GM21723 (cell line): ENCODE results near the gene KMT2C.
"Not testable (repeated sequence)": the region's sequence is repeated elsewhere in the genome, so short reads cannot be mapped to it uniquely, and the experiment has no call there.

Experiments used
- ATAC-seq: cut with Tn5 transposase; IDR thresholded peaks from one replicate; pipeline ENCODE4 v1.9.1; 2021; ENCODE audit warnings: mild to moderate bottlenecking, moderate library complexity; ENCODE audit not compliant: unreplicated experiment

The KMT2C gene

DNA sequence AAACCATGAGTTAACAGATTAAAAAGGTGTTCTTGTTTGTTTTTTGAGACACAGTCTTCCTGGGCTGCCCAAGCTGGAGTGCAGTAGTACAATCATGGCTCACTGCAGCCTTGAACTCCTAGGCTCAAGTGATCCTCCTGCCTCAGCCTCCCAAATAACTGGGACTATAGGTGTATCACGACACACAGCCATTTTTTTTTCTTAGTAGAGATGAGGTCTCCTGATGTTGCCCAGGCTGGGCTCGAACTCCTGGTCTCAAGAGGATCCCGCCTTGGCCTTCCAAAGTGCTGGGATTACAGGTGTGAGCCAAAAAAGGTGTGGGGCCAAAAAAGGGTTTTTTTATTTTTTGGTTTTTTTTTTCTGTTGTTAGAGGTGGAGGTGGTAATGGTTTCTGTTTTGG is 29.3 kb downstream of the KMT2C start:
- ATAC-seq: no peak

DNA sequence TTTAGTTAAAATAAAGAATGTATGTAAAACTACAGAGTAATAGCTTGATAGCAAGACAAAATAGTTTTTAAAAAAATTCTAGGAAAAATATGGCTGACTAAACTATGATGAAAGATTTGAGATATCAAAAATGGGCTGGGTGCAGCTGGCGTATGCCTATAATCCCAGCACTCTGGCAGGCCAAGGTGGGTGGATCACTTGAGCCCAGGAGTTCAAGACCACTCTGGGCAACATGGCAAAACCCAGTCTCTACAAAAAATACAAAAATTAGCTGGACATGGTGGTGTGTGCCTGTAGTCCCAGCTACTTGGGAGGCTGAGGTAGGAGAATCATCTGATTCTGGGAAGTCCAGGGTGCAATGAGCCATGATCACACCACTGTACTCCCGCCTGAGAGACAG is 29.8 kb downstream of the KMT2C start:
- not testable (repeated sequence) for ATAC-seq

GRCh38 chr7:152403726-152404125 is 32.1 kb downstream of the KMT2C start:
- ATAC-seq: no peak

DNA sequence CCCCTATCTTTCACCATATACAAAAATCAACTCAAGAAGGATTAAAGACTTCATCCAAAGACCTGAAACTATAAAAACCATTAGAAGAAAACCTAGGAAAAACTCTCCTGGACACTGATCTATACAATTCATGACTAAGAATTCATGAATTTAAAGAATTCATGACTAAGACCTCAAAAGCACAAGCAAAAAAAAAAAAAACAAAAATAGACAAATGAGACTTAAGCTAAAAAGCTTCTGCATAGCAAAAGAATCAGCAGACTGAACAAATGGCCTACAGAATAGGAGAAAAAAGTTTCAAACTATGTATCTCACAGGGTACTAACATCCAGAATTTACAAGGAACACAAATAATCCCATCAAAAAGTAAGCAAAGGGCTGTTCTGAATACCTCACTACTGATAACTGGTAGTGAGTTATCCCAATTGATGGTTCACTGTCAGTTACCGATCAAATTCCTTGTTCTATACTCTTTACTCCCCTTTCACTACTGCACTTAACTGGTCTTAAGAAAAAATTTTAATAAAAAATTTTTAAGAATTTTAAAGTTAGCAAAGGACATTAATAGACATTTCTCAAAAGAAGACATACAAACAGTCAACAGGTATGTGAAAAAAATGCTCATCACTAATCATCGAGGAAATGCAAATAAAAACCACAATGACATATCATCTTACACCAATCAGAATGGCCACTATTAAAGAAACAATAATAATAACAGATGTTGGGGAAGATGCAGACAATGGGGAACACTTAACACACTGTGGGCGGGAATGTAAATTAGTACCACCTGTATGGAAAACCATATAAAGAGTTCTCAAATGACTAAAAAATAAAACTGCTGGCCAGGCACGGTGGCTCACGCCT is 33.2 kb downstream of the KMT2C start:
- ATAC-seq: no peak

DNA sequence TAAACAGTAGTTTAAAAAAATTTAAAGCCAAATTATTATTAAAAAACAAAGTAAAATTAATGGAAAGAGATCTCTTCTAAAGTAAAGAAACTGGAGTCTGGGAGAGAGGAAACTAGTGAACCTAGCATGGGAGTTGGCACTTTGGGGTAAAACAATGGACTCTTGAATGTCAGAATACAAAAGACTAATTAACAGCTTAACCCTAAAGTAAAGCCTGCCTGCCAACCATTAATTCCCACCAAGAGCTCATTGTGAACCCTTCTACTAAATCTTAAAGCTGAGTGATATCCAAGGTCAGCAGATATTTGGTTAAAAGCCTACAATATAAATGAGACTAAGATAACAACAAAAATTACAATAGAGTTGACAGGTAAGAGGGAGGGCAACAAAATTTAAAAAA is 36.5 kb downstream of the KMT2C start:
- ATAC-seq: no peak

DNA sequence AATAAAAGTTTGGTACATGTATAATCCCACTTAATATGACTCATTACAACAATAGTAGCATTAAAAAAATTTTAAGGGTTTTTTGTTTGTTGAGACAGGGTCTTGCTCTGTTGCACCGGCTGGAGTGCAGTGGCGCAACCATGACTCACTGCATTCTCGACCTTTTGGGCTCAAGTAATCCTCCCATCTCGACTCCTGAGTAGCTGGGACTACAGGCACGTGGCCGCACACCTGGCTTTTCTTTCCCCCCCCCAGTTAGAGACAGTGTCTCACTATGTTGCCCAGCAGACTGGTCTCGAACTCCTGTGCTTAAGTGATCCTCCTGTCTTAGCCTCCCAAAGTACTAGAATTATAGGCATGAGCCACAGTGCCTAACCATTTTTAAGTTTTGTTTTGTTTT is 40.7 kb downstream of the KMT2C start:
- no peak for ATAC-seq

- ATAC-seq: not testable (repeated sequence)
Observed at GRCh38 chr7:152394214-152394613, 41.6 kb downstream of the KMT2C start.

DNA sequence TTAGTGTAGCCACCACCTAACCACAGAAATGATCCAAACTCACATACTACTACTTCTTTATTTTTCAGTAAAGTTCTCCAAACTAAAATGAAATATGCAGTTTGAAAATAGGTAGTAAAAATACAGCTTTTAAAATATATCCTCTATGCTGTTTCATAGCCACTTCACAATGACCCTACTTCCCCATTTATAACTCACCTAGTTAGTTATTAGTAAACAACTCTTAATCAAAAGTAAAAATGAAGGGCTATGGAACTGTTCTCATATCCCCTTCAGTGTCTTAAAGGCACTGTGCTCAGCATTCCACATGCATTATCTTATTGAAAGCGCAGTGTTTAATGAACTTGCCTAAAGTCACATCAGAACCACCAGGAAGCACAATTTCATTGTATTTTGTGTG is 43.5 kb downstream of the KMT2C start:
- no peak for ATAC-seq

DNA sequence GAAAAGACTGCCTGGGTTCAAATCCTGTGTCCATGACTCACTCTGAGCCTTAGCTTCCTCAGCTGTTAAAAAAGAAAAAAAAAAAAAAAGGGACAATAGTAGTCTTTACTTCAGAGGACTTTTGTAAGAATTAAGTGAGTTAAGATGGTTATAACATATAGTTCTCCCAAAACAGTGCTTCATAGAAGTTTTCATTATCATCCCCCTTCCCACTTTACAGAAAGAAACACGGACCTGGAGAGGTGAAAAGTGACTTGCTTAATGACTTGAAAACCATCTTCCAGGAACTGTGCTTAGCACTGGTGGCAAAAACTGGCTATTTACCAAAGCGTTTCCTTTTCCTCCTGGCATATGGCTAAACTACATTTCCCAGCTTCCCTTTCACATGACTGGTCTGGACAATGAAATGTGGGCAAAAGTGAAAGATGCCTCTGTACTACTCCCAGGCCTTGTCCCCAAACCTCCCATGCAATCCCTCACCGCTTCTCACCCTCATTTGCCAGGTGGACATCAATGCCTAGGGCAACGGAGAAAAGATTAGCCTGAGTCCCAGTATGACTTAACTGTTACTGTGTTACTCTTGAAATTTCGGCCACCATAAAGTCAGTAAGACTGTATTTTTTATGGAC is 49.6 kb downstream of the KMT2C start:
- not testable (repeated sequence) for ATAC-seq

DNA sequence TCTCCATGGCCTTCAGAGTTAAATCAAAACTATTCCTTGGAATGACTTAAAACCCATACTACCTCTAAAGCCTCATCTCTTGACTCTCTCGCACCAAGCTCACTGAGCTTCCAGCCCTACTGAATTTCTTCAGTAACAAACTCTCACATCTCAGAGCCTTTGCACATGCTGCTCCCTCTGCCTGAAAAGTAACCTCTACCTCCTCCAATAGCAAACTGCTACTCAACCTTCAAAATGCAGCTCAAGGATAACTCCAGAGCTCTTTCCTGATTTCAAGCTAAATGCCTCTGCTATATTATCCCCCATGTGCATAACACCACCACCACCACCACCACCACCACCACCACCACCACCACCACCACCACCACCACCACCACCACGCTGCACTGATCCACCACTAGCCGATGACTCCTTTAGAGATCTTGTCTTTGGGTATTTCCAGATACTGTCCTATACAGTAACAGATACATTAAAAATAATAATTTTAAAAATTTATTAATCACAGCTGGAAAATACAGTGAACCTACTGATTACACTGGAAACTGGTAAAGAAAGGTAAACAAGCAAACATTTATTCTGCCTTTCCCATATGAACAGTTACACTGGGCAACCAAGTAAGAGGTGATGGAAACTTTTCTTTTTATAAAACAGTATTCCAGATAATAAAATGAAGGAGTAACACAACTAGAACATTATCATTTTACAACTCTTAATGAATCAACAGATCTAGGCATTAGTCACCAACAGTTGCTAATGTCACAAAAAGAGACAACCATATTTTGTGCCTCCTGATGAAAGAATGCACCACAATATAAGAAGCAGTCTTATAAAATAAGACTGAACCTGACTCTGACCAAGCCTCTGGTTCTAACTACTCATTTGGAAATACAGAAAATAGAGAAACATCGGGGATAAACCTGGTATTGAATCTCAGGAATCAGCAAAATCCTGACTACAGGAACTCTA is 51.3 kb downstream of the KMT2C start:
- ATAC-seq: not testable (repeated sequence)

DNA sequence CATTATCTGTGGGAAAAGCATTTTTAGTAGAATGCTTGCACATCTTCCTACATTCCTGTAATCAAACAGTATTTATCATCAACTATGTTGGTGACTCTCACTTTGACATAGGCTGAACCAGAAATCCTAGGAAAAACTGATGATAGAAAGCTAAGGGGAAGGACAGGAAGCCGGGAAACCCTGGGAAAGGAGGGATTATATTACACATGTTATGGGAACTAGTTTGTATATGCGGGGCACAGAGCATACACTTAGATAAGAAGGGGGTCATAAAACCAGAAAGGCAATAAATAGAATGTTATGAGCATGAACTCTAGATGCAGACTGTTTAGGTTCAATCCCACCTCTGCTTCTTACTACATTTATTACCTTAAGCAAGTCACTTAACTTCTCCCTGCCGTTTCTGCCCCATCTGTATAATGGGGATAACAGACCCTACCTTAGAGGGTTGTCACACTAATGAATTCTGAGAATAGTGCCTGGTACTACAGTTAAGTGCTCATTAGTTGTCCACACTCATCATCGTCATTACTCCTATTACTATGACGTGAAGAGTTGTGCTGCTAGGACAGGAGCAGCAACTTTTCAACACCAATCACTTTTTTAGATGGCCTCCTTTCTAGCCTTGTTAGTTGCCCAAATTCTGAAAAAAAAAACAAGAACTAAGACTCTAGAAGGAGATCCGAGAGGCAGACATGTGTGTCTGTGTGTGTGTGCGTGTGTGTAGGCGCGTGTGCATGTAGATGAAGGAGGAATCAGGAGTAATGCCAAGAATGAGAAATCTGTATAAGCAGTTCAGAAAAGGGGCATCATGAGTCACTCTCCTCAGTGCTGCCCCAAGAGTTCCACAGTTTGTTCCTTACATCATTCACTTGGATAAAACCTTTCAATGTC is 52.2 kb downstream of the KMT2C start:
- no peak for ATAC-seq

DNA sequence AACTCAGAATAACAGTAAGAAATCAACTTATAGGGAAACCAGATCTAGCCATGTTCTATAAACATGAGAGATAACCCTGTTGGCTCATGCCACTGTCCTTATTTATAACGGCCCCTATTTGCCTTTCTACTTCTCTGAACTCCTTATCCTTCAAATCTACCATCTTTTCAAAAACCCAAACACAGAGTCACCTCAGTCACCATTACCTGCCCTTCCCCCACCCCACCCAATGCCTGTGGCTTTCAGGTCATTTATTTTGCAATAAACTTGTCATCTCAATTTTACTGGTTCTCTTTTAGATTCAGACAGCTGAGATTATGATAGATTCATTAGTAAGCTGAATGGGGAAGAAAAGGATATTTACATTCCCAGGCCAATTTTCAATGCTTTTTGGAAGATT is 53.6 kb downstream of the KMT2C start:
- ATAC-seq: no peak

GRCh38 chr7:152380931-152381578 is 54.7 kb downstream of the KMT2C start:
- ATAC-seq: not testable (repeated sequence)

- not testable (repeated sequence) for ATAC-seq
Observed at GRCh38 chr7:152378497-152378896, 57.3 kb downstream of the KMT2C start.

- ATAC-seq: not testable (repeated sequence)
Observed at GRCh38 chr7:152376716-152377484, 58.9 kb downstream of the KMT2C start.

DNA sequence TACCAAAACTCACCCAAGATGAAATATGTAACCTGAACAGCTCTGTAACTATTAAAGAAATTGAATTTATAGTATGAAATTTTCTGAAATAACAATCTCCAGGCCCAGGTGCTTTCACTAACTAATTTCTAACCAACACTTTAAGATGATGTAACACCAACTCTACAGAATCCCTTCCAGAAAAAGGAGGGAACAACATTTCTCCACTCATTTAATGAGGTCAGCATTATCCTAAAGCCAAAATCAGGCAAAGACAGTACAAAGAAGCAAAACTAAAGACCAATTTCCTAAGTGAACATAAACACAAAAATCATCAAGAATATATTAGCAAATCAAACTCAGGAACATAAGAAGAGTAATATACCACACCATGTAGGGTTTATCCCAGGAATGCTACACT is 65.5 kb downstream of the KMT2C start:
- ATAC-seq: no peak

DNA sequence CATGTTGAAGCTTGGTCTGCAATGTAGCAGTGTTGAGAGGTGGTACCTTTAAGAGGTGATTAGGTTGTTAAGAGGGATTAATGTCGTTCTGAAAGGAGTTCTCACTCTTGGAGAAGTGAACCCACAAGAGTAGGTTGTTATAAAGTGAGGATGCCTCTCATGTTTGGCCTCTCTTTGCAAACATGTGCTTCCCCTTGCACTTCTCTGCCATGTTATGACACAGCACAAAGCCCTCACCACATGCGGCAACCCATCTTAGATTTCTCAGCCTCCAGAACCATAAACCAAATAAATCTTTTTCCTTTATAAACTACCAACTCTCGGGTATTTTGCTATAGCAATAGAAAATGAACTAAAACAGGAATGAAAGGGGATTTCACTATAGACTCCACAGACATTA is 66.3 kb downstream of the KMT2C start:
- ATAC-seq: no peak

DNA sequence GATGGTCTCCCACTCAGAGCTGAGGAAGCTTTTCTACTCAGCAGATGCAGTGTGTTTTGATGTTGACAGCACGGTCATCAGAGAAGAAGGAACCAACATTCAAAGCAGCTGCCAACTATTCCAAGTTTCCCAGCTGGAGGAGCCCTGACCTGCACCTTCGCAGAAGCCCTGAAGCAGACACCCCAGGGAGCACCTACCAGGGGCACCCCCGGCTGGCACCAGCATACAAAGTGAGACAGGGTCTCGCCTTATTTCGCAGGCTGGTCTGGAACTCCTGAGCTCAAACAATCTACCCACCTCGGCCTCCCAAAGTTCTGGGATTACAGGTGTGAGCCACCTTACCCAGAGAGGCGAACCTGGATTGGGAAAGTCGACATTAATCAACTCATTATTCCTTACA is 68.6 kb downstream of the KMT2C start:
- no peak for ATAC-seq

DNA sequence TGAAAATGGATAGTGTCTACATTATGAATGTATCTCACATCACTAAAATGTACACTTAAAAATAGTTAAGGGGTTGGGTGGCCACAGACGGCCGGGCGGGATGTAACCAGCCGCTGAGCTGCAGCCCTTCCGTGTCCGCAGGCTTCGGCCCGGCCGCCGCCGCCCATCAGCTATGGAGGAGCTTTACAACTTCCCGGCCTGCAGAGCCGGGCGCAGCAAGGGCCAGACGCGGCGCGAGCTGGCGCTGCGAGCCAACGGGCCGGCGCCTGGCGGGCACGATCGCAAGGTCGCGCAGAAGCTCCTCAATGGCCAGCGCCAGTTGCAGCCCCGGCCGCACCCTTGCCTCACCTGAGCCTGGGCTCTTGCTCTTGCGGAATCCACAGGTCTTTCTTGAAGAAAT is 69.1 kb downstream of the KMT2C start:
- no peak for ATAC-seq
